GM13977 (cell line): ENCODE results near the gene RAPGEF2.
"Not testable (repeated sequence)": the region's sequence is repeated elsewhere in the genome, so short reads cannot be mapped to it uniquely, and the experiment has no call there.

Experiments used
- DNase-seq: peaks from one replicate; pipeline ENCODE4 v3.0.0; 2012; ENCODE audit warnings: low spot score
- CTCF ChIP-seq: IDR thresholded peaks from 2 replicates; pipeline ENCODE4 v1.5.1; 2012; ENCODE audit warnings: mild to moderate bottlenecking, control low read depth; ENCODE audit not compliant: insufficient read depth; ENCODE audit errors: extremely low read depth, missing control alignments
- in situ Hi-C: fragments of 300-500 bp; cut with MboI; formaldehyde crosslinking; loops from one replicate; pipeline ENCODE4 v1.12.0; 2022; ENCODE audit warnings: low sequenced_read_pairs, low pct_unique_long_range_greater_than_20kb, mixed read lengths, inconsistent platforms; ENCODE audit not compliant: unreplicated experiment

The RAPGEF2 gene

DNA sequence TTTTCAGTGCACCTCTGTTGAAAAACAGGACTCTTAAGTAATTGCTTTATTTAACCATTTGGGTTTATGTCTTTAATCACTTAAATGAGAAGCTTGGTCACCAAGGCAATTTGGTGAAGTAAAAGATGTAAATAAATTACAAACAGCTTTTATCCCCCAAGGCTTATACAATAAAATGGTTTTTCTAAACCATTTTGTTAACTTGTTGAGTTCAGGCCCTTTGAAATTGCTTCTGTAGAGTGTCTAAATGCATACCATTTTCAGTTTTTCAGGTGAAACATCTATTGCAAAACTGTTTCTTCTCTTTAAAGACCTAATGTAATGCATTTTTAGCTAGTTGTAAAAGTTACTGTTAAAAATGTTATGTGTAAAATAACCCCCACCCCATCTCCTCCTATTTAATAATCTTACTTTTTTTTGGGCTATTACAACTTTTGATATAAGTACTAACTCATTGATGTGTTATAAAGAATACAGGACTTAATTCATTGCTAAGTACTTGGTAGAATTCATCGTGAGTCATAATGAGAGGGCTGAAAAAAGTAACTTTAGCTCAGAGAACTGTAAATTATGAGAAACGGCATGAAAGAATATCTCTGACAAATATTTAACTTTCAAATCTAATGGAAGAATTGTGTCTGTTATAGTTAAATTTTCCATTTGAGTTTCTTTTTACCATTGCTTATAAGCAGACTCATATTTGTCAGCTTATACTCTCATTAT, 4.5 kb downstream of the RAPGEF2 start:
- DNase-seq = peak; percentile 37
- in situ Hi-C loops = no loop called here
- no peak for TF ChIP-seq CTCF

DNA sequence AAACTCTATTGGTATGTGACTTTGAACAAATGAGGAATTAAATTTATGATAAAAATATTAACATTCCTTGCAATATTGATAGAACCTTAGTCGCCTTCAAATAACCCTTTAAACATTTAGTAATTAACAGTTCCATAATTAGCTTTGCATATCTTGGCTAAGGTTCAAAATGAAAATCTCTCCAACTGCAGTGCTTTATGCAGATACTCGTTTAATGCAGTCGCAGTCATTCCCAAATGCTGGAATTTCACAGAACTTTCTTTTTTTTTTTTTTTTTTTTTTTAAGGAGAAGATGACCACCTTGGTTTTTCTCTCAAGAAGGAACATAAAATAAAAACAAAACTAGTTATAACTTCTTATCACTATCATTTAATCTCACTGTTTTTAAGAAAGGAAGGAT, 5.2 kb downstream of the RAPGEF2 start:
- no peak for DNase-seq
- no peak for TF ChIP-seq CTCF
- in situ Hi-C loops = no loop called here

GRCh38 chr4:159110961-159111360, 8.1 kb downstream of the RAPGEF2 start:
- in situ Hi-C loops = no loop called here
- no peak for DNase-seq
- no peak for TF ChIP-seq CTCF

DNA sequence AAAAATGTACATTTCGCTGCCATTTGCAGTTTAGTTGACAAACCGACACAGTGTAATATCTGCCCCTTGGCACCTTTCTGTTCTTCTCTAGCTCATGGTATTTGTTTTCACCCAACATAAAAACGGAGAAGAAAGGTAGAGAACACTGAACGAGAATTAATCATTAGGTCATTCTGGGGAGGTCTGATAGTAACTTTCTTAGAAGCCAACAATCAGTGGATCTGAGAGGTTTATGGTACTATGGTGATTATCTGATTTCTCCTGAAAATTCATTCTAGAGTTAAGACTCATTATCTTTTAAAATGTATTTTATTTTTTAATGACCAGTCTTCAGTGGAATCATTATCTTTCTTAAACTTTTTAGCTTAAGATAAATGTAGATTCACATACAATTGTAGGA, 8.5 kb downstream of the RAPGEF2 start:
- in situ Hi-C loops = no loop called here
- DNase-seq = no peak
- TF ChIP-seq CTCF = no peak

GRCh38 chr4:159113366-159113765, 10.5 kb downstream of the RAPGEF2 start:
- in situ Hi-C loops, DNase-seq: not testable (repeated sequence)

GRCh38 chr4:159116098-159116497, 13.2 kb downstream of the RAPGEF2 start:
- in situ Hi-C loops = not testable (repeated sequence)

GRCh38 chr4:159116693-159117092, 13.8 kb downstream of the RAPGEF2 start:
- DNase-seq, in situ Hi-C loops: not testable (repeated sequence)

More at GRCh38 chr4:159116098-159116497, 13.2 kb downstream of the RAPGEF2 start:
- DNase-seq = not testable (repeated sequence)

- no peak for DNase-seq
- TF ChIP-seq CTCF = no peak
- in situ Hi-C loops = no loop called here
These were observed 14.7 kb downstream of the RAPGEF2 start for GRCh38 chr4:159117564-159117963.
